Endothelial cell of umbilical vein (primary cell): ENCODE measurements around the gene PDE8B. TPM values are rescaled to one million over a fixed set of nuclear protein-coding genes. Genes with fewer than 3 reads are reported as not detected.

ENCODE experiments used
- BruUV-seq: library from RNA; stranded (reverse); fragments of 400-500 nt; replicated peaks from 2 replicates; lab custom pipeline; 2021; lab: Mats Ljungman, UMichigan
- CTCF ChIA-PET: fragments of 300-600, 350-600 bp; sonication (Branson Sonifier 250); formaldehyde crosslinking; loops from one replicate; lab custom pipeline; 2021; ENCODE audit warnings: antibody characterized with exemption, inconsistent platforms; lab: Charles Lee
- POLR2A ChIA-PET: fragments of 300-600, 350-600 bp; sonication (Branson Sonifier 250); formaldehyde crosslinking; loops from one replicate; lab custom pipeline; 2021; ENCODE audit warnings: antibody characterized with exemption, inconsistent platforms; lab: Charles Lee
- DNase-seq: peaks from one replicate; pipeline ENCODE4 v3.0.0-alpha.2; 2011; ENCODE audit warnings: low read depth, low spot score
- FAIRE-seq: peaks from 2 replicates; lab custom pipeline; 2011; peaks lifted over from hg19 to GRCh38; lab: Jason Lieb, UNC
- H2AFZ ChIP-seq: 2 replicates; pipeline ENCODE4 v1.6.0; 2012; ENCODE audit warnings: low read depth, low read length, control low read depth, inconsistent platforms
- H3K27ac ChIP-seq: 2 replicates; pipeline ENCODE4 v1.5.1; 2011; ENCODE audit warnings: low read depth, mild to moderate bottlenecking, control low read depth, low read length, moderate library complexity; ENCODE audit not compliant: insufficient read depth
- H3K27me3 ChIP-seq, 2 experiments: 2 replicates each; pipeline versions ENCODE4 v1.6.0 to v1.6.1; 2011; ENCODE audit warnings: low read length in 2 of 2, mixed read lengths in 1 of 2; ENCODE audit not compliant: control insufficient read depth in 2 of 2, insufficient read depth in 2 of 2
- H3K36me3 ChIP-seq, 2 experiments: 2 replicates in 1 of 2; 3 replicates in 1 of 2; pipeline ENCODE4 v1.5.1; 2011; ENCODE audit warnings: low read length in 2 of 2, mild to moderate bottlenecking in 1 of 2, moderate library complexity in 1 of 2; ENCODE audit not compliant: control insufficient read depth in 2 of 2, insufficient read depth in 2 of 2; ENCODE audit errors: extremely low read depth in 1 of 2
- H3K4me1 ChIP-seq: 3 replicates; pipeline ENCODE4 v1.5.1; 2011; ENCODE audit warnings: mild to moderate bottlenecking, low read length; ENCODE audit not compliant: control insufficient read depth, insufficient read depth; ENCODE audit errors: extremely low read depth
- H3K4me2 ChIP-seq: 2 replicates; pipeline ENCODE4 v1.6.1; 2011; ENCODE audit warnings: low read length, control low read depth, mixed read lengths; ENCODE audit not compliant: insufficient read depth
- H3K4me3 ChIP-seq, 3 experiments: fragments of 200-600 bp in 1 of 3; sonication (generic), shearing (Covaris generic) in 1 of 3; replicated peaks in 1 of 3; 2 replicates each; pipeline ENCODE4 v1.5.1; 2011 to 2016; ENCODE audit warnings: control low read depth in 3 of 3, low read length in 3 of 3, mild to moderate bottlenecking in 2 of 3, inconsistent platforms in 1 of 3, low read depth in 1 of 3, moderate library complexity in 1 of 3; ENCODE audit not compliant: insufficient read depth in 1 of 3
- H3K79me2 ChIP-seq: 2 replicates; pipeline ENCODE4 v1.6.0; 2012; ENCODE audit warnings: low read length, inconsistent platforms; ENCODE audit not compliant: control insufficient read depth, insufficient read depth
- H3K9ac ChIP-seq: replicated peaks from 2 replicates; pipeline ENCODE3; 2011; ENCODE audit warnings: low read length, control low read depth; ENCODE audit not compliant: insufficient read depth; ENCODE audit errors: extremely low read depth
- H3K9me1 ChIP-seq: replicated peaks from 3 replicates; pipeline ENCODE4 v1.6.0; 2011; ENCODE audit warnings: mild to moderate bottlenecking, low read length; ENCODE audit not compliant: control insufficient read depth, insufficient read depth; ENCODE audit errors: extremely low read depth
- H3K9me3 ChIP-seq: replicated peaks from 2 replicates; pipeline ENCODE4 v1.5.1; 2012; ENCODE audit warnings: low read length, inconsistent platforms; ENCODE audit not compliant: control insufficient read depth, insufficient read depth
- H4K20me1 ChIP-seq: replicated peaks from 2 replicates; pipeline ENCODE3; 2011; ENCODE audit warnings: mild to moderate bottlenecking, low read length; ENCODE audit not compliant: control insufficient read depth, insufficient read depth; ENCODE audit errors: extremely low read depth
- CTCF ChIP-seq, 2 donors: IDR thresholded peaks; 1 replicate in 1 of 2; 2 replicates in 1 of 2; pipeline ENCODE4 v1.5.1; 2011; ENCODE audit warnings: low read length in 2 of 2, mild to moderate bottlenecking in 2 of 2, moderate library complexity in 2 of 2, control low read depth in 1 of 2, inconsistent platforms in 1 of 2, low read depth in 1 of 2; ENCODE audit not compliant: insufficient read depth in 1 of 2; ENCODE audit errors: extremely low read depth in 1 of 2
- EZH2 ChIP-seq: IDR thresholded peaks from 2 replicates; pipeline ENCODE4 v1.6.1; 2012; ENCODE audit warnings: borderline replicate concordance, low read depth, mild to moderate bottlenecking, moderate library complexity, low read length, inconsistent platforms; ENCODE audit not compliant: severe bottlenecking
- FOS ChIP-seq: IDR thresholded peaks from 2 replicates; pipeline ENCODE4 v1.6.1; 2011; ENCODE audit warnings: mild to moderate bottlenecking, low read length, moderate library complexity, borderline replicate concordance; ENCODE audit not compliant: insufficient read depth
- GATA2 ChIP-seq: IDR thresholded peaks from 2 replicates; pipeline ENCODE4 v1.7.0; 2011; ENCODE audit warnings: low read depth, mild to moderate bottlenecking, moderate library complexity, mixed read lengths, low read length; ENCODE audit not compliant: insufficient read length, insufficient read depth
- JUN ChIP-seq: IDR thresholded peaks from 2 replicates; pipeline ENCODE4 v1.6.1; 2011; ENCODE audit warnings: borderline replicate concordance, low read depth; ENCODE audit not compliant: insufficient read length, insufficient read depth
- MAX ChIP-seq: IDR thresholded peaks from 2 replicates; pipeline ENCODE4 v1.6.1; 2011; ENCODE audit not compliant: insufficient read depth, insufficient read length
- MYC ChIP-seq: IDR thresholded peaks from one replicate; pipeline ENCODE4 v1.6.1; 2011; ENCODE audit warnings: mild to moderate bottlenecking, low read depth, low read length
- POLR2A ChIP-seq: IDR thresholded peaks from 2 replicates; pipeline ENCODE4 v1.6.1; 2012; ENCODE audit warnings: low read depth, mild to moderate bottlenecking, control low read depth, low read length
- POLR2AphosphoS5 ChIP-seq: IDR thresholded peaks from 2 replicates; pipeline ENCODE4 v1.6.1; 2012; ENCODE audit warnings: low read depth, mild to moderate bottlenecking, control low read depth, low read length, moderate library complexity; ENCODE audit not compliant: insufficient read depth
- dilution Hi-C: fragments of 300-500 bp; cut with MboI; formaldehyde crosslinking; loops from one replicate; pipeline ENCODE4 v1.15.0; 2019; ENCODE audit warnings: low sequenced_read_pairs; ENCODE audit not compliant: extremely low pct_ligation_motif_present
- intact Hi-C: fragments of 100-400 bp; cut with micrococcal nuclease; formaldehyde crosslinking; loops from one replicate; pipeline ENCODE4 v1.10.0; 2022
- polyA plus RNA-seq, 4 experiments: library from polyadenylated mRNA; depleted of rRNA in 3 of 4; stranded (reverse) in 3 of 4; unstranded in 1 of 4; fragments of >200 nt; gene quantifications; 2 replicates each; pipeline versions ENCODE4 v1.2.1 to v1.2.3, GENCODE V29; 2011 to 2012; ENCODE audit warnings: missing spikeins in 1 of 4
- total RNA-seq: library from RNA; stranded (reverse); gene quantifications from 2 replicates; pipeline ENCODE4 v1.2.3, GENCODE V29; 2021

Gene PDE8B
- total and polyA plus RNA-seq, 2 donors (not counting 3 experiments of a cell fraction or from before 2014, with no cell fraction given) = not detected

- TF ChIP-seq EZH2 (no peak), GATA2 (no peak)
- intact Hi-C loops = no loop called here
These were observed 40.1 kb upstream of the PDE8B start for GRCh38 chr5:77170196-77170890.

GRCh38 chr5:77171141-77171910 lies 39.2 kb upstream of the PDE8B start:
- no peaks in the 10 kb centered on the region for H4K20me1 ChIP-seq
- ChIA-PET POLR2A (no interaction called here), CTCF (no interaction called here)
- no peaks in the 10 kb centered on the region for H3K9me3 ChIP-seq
- H3K79me2 ChIP-seq = no peaks in the 10 kb centered on the region
- H3K9ac ChIP-seq = no peak overlapping the region
- no peaks in the 10 kb centered on the region for H3K9me1 ChIP-seq
- no peak overlapping the region for H2AFZ ChIP-seq
- FAIRE-seq (no peak), DNase-seq (no peak)
- intact Hi-C loops (no loop called here), dilution Hi-C loops (no loop called here)
- H3K36me3 ChIP-seq = no peaks in the 10 kb centered on the region
- TF ChIP-seq FOS = no peak
- no peak for TF ChIP-seq POLR2AphosphoS5
- no peak for TF ChIP-seq POLR2A
- no peak for TF ChIP-seq MYC
- no peak for TF ChIP-seq MAX
- no peak for TF ChIP-seq GATA2
- no peak for TF ChIP-seq CTCF (IDR thresholded peaks at IDR 0.05; ENCODE audit: extremely low read depth in 1 of 2, insufficient read depth in 1 of 2, low read depth in 1 of 2, low read length in 2 of 2)
- no peak for TF ChIP-seq JUN
- no peak for TF ChIP-seq EZH2
- peaks cover 7 to 9% of the 10 kb centered on the region in 2 experiments for H3K27me3 ChIP-seq
- no TSS peak for BruUV-seq
- no peak overlapping the region for H3K27ac ChIP-seq
- H3K4me2 ChIP-seq = no peak overlapping the region
- no peak overlapping the region for H3K4me3 ChIP-seq
- H3K4me1 ChIP-seq = no peaks in the 10 kb centered on the region

More at GRCh38 chr5:77170196-77170890, 40.1 kb upstream of the PDE8B start:
- Histone ChIP-seq H3K79me2 (no peaks in the 10 kb centered on the region), H4K20me1 (no peaks in the 10 kb centered on the region), H3K9ac (no peak overlapping the region), H3K36me3 (no peaks in the 10 kb centered on the region), H3K4me2 (no peak overlapping the region), H3K27me3 (peaks cover 7 to 9% of the 10 kb centered on the region in 2 experiments), H3K9me3 (no peaks in the 10 kb centered on the region), H3K9me1 (no peaks in the 10 kb centered on the region), H3K4me1 (no peaks in the 10 kb centered on the region), H2AFZ (no peak overlapping the region), H3K27ac (no peak overlapping the region), H3K4me3 (no peak overlapping the region)
- FAIRE-seq (no peak), DNase-seq (no peak)
- POLR2A ChIA-PET = no interaction called here
- BruUV-seq = no TSS peak
- CTCF ChIA-PET = no interaction called here
- dilution Hi-C loops = no loop called here
